GM18861 (cell line): ENCODE results near the gene TCIRG1.

Experiments
- ATAC-seq: cut with Tn5 transposase; IDR thresholded peaks from one replicate; pipeline ENCODE4 v1.9.1; 2021; ENCODE audit not compliant: unreplicated experiment

TCIRG1 gene

DNA sequence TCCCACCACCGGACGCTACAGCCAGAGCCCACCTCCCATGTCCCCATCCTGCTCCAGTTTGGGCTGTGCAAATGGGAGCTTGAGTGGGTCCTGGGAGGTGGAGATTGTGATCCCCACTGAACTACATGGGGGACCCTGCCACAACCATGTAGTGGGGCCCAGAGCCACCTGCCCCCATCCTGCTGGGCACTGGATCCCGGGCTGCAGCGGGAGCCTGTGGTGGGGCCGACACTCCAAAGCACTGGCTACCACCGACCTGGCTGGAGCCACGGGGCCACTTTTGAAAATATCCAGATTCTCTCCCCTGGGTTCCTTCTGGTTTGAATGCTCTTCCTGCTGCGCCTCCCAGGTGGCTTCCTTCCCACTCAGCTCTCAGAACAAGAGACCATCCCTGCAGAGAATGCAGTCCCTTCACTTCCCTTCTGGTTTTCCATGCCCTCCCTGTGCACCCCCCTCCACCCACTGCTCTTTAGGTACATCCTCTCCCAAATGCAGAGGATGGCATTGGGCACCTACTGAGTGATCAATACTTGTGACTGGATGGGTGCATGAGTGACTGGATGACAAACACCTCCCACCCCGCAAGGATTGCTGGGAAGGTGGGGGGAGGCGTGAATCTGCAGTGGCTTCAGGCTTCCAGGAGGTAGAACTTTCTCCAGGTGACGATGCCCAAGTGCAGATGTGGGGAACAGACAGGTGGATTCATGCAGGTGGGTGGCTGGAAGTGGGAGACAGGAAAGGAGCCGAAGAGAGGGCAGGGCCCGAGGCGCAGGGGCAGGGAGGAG is 34.1 kb upstream of the TCIRG1 start:
- ATAC-seq, result no peak

DNA sequence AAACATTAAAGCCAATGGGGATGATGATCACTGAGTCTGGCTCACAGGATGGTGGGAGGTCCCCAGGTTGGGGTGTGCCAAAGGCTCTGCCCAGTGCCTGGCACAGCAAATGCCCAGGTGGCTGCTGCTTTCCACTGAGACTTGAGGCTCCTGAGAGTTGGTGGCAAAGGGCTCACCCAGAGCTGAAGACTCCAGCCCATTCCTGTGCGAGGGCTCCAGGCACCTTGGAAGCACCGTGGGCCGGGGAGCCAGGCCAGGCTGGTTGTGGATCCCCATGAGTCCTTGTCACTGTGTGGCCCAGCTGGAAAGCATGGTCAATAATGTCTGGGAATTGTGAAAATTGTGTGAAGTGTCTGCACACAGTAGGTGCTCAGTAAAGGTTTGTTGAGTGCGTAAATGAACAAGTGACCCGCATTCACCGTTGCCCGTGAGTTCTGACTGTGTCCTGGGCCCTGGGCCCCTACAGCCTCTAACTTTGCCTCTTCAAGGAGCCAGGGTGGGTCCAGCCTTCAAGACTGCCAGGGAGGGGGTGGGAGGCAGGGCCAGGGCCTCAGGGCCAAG is 32.1 kb upstream of the TCIRG1 start:
- ATAC-seq, result no peak

DNA sequence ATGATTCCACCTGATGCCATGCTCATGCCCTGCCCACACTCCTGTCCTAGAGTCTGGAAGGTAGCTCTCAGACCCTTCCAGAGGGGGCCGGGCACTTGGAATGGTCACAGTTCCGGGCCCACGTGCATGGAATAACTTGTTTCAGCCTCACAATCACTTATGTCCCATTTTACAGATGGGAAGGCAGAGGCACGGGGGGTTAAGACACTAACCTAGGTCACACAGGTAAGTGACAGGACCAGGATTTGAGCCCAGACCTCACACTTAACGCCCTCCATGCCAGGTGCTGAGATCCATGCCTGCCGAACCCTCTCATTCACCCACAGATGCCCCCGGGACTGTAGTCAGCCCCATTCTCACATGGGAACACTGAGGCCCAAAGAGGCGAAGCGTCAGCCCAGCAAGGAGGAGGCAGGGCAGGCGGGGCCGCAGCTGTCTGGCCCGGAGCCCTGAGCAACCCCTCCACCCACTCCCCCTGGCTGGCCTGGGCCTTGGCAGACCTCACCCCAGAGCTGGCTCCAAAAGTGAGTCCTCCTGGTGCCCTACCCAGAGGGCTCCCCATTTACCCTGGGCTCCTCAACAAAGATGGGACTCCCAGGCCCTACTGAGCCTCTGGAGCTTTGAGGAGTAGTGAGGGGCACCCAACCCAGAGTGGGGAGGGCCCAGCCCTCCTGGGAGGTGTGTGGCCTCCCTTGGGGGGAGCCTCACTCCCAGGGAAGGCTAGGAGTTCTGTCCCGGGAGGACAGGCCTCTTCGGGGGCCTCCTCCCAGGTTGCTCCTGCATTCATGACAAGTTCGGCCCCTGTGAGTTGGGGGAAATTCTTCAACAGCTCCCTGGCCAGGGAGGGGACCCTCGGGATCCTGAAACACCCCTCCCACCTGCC is 31.1 kb upstream of the TCIRG1 start:
- no peak for ATAC-seq

DNA sequence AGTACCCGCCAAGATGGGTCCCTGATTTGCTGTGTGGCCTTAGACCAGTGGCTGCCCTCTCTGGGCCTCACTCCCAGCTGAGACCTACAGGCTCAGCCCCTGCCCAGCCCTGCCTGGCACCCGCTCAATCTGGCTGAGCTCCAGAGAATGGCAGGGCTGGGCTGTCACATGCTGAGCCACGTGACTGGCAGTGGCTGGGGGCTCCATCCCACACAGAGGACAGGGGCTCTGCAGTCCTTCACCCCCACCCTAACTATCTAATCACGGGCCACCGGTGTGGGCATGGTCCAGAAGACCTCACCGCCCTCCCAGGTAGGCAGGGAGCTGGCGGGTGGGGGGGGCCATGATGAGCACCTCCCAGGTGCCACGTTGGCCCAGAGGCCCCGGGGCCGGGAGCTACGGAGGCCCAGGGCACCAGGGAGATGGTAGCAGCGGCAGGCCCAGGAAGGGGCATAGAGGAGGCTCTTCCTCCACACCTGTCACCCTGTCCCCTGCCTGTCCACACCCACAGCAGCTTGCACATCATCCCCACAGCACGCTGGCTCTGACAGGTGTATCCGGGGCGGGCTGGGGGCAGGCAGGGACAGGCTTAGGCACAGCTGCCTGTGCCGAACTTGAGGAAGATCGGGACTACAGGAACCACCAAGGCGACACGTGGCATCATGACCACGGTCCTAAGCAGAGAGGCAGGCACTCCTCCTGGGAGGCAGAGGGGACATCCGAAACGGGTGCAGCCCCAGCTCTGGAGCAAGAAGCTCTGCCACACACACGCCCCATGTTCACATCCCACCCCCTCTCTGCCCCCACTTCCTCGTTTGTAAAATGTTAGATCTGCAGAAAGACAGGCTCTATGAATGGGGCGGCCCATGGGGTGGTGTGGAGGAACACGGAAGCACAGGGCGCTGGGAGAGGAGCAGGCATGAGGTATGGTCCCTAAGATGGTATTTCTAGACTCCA is 30.2 kb upstream of the TCIRG1 start:
- no peak for ATAC-seq

DNA sequence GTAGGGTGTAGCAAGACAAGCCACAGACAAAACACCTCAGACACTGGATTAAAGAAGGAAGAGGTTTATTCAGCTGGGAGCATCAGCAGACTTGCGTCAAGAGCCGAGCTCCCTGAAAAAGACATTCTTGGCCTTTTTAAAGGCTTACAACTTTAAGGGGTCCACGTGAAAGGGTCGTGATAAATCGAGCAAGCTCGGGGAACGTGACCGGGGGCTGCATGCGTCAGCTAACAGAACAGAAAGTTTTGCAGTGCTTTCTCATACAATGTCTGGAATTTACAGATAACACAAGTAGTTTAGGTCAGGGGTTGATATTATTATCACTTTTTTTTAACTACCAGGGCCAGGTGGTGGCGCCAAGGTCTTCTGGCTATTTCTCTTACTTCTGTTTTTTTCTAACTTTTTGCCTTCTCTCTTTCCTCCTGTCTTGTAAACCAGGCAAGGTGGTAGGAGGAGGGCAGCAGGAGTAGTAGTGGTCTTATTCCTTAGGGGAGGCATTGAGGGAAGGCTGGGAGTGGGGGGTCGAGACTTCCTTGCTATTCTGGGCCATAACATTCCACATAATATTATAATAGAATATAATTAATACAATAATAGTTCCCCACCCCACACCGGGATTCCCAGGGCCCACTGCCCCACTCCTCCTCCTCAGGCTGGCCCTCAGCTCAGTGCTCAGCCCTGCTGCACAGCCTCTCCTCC is 29.3 kb upstream of the TCIRG1 start:
- ATAC-seq, result no peak

DNA sequence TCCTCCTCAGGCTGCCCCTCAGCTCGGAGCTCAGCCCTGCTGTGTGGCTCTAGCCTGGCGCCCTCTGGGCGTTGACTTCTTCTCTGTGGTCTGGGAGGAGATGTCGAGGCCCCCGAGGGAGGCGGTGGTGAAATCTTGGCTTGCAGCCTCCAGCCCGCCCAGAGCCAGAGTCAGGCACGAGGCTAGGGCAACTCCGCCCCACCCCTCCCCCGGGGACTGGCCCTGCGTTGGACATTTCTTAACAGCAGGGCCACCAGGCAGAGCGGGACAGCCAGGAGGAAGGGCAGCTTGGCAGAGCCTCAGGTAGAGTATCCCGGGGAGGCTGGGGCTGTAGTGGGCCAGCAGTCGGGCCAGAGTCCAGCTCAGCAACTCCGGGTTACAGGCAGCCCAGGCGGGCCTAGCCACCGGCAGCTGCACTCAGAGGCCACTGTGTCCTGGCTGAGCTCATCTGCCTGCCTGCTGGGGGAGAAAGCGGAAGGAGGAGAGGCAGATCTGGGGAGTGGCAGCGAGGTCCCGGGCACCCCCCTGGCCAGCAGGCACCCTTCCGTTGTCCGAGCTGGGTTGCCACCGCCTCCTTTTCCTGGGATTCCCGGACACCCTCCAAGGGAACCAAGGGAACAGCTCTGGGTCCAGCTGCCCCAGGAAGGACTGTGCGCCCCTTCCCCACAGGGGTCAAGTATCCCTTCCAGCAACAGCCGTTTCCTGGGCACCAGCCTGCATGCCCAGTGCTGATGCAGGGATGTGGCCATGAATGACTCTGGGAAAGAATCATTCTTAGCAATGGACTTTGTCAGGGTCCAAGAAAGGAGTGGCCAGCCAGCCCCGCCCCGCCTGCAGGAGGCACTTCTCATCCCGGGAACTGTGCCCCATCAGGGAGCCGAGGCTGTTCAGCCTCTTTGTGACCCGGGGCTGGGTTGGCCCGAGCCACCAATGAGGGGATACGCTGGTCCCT is 28.5 kb upstream of the TCIRG1 start, which contains the start of gene ALDH3B1:
ALDH3B1 (plus strand) TSS at position 238 of the 952 bp plus-strand sequence. CDS start 4,971 bp downstream, outside the sequence.
- ATAC-seq, result no peak

DNA sequence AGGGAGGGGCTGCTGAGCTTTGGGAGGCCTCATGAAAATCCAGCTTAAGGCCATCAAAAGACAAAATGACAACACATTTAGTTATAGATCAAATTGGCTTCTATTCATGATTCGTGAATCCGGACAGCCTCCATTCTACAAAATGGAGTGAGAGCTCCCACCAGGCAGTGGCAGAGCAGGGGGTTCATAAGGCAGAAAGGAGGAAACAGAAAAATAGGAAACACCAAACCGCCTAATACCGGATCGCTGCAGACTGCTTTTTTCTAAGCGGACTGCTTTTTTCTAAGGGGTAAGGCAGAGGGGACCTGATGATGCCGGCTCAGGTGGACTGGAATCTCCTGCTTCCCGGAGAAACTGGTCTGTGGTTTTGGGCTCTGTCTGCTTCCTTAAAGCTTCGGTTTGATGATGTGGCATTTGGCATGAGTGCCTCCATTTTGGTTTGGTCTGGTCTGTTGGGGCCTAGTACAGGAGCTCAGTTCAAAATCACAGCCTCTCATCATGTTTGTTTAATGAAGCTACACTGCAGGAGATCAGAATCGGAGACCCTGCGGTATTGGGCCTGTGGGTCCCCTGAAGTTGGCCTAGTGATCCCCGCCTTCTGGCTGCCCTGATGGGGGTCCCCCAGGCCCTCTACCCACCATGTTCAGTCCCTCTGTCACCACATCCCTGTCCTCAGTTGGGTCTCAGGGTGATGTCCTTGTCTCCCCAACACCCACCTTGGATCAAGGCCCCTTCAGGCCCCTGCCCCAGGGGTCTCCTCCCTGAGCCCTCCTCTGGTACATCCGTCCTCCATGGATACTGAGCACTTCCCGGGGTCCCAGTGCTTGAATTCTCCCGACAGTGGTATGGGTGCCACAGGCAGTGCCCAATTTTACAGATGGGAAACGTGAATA is 27.5 kb upstream of the TCIRG1 start:
- ATAC-seq, result no peak

DNA sequence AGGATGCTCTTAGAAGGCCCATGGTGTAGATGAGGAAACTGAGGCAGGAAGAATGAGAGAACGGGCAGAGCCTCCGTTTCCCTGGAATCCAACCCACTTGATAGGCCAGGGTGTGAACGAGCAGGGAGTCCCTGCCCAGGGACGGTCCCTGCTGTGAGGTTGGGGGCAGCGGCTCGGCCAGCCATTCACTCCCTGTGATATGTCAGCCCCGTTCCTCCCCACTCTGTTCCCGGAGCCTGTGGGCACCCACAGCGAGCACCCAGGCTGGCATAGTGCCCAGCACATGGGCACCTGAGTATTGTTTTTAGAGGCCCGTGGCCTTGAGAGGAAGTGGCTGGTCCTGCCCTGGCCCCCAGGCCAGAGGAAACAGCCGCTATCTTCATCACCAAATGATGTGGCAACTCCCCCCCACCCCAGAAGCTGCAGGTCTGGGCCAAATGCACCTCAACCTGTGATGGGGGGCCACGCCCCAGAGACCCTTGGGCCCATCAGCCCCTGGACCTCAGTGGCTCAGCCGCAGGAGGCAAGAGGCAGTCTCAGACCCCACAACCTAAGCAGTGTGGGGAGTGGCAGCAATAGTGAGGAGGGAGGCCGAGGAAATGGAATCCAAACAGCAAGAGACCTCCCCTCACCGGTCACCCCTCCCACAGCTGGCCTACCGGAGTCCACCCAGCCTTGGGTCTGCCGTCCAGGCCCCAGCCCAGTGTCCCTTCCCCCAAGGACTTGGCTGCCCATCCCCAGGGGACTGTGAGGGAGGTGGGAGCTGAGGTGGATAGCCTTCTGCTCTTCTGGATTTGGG is 26.6 kb upstream of the TCIRG1 start:
- no peak for ATAC-seq

DNA sequence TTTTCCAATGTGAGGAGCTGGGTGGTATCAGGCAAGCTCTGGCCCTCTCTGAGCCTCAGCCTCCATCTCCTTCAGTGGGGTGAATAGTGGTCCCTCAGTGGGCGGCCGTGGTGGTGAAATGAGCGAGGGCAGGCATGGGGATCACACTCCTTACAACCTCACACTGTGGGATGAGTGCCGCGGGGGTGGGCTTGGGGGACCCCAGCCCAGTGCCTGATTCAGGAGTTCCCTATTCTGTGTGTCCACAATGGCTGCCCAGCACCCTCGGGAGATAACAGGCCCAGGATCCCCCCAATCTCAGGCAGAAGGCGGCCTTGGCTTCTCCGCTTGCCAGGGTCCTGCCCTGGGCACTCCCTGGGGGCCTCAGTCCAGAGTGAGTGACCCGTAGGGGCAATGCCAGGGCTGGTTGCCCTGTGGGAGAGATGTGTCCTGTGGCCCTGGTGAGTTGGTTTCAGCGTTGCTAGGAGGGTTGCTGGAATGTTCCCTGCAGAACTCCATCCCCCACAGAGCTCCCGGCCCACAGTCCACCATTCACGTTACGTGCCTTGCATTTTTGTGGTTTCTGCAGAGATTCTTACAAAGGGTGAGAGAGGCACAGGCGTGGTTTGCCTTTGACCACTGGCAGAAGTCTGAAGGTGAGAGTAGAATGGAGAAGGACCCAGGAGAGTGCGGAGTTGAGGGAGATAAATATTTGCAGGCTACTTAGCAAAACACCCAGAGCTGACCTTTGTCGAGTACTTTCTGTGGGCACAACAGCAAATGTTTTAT is 25.8 kb upstream of the TCIRG1 start:
- no peak for ATAC-seq

DNA sequence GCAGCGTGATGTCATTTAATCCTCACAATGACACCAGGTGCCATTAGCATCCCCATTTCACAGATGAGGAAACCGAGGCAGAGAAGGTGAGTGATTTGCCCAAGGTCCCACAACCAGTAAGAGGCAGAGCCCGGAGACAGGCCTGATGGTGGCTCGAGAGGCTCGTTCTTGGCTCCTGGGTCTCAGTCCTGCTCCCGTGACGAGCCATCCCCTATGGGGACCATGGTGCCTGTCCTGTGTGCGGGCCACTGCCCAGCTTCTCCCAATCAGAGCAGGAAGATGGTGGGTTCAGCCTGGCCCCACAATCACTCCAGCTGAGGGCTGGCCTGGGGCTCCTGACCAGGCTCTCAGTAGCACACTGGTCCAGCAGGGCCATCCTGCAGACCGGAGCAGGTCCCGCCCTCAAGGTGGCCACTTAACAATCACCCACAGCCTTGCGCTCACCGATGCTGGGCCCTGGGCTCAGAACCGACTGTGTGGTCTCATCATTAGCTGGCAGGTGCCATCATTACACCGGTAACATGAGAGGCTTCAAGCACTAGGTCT is 25.1 kb upstream of the TCIRG1 start:
- no peak for ATAC-seq

DNA sequence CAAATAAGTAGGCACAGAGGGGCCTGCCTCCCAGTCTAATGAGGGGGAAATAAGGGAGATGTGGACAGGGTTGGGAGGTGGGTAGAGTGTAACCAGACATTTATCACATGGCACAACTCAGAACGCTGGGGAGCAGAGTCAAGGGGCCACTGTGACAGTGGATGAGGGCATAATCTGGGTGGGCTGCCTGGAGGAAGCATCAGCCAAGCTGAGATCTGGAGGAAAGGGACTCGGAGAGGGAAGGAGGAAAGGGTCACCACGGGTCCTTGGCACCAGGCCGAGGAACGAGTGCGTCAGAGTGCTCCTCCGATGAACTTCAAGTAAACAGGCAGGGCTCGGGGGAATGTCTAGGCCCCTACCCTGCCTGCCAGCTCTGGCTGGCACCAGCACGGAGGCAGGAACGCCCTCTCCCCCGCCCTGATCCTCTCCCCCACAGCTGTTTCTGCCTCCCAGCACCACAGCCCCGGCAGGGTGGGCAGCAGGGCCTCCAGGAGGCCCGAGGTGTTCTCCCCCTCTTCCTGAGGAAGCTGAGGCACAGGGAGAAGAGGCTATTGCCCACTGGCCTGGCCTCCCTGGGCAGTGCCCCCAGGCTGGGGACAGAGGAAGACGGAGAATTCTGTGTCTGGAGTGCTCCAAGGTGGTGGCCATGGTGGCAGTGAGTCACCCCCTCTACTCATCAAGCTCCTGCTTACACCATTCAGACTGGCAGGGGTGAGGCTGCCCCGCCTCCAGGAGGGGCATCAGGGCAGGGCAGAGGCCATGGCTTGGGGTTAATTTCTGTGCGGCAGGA is 24.5 kb upstream of the TCIRG1 start:
- no peak for ATAC-seq

DNA sequence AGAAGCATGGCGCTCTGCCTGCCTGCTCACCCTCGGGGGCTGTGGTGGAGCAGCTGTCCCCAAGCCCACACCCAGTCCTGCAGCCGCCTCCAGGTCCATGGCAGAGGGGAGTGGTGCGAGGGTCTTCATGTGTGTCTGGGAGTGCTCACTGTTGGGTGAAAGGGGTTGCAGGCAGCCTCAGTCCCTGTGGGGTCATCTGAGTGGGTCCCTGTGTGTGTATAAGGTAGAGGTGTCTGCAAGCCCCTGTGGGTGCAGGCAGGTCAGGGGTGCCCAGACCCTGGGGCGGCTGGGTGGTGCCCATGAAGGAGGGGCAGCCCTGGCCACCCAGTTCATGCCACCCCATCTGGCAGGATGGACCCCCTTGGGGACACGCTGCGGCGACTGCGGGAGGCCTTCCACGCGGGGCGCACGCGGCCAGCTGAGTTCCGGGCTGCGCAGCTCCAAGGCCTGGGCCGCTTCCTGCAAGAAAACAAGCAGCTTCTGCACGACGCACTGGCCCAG is 23.8 kb upstream of the TCIRG1 start:
- no peak for ATAC-seq

DNA sequence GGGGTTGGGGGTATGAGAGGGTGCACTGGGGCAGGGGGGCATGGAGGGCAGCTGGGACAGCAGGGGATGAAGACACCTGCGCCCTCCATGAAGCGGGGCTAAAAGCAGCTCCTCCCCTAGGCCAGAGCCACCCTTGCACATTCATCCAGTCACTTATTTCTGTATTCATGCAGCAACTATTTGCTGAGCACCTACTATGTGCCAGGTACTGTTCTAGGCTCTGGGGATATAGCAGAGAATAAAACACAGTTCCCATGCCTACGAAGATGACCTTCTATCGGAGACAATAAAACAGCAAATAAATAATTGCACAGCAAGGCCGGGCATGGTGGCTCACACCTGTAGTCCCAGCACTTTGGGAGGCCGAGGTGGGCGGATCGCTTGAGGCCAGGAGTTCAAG is 23.4 kb upstream of the TCIRG1 start:
- ATAC-seq, result no peak

DNA sequence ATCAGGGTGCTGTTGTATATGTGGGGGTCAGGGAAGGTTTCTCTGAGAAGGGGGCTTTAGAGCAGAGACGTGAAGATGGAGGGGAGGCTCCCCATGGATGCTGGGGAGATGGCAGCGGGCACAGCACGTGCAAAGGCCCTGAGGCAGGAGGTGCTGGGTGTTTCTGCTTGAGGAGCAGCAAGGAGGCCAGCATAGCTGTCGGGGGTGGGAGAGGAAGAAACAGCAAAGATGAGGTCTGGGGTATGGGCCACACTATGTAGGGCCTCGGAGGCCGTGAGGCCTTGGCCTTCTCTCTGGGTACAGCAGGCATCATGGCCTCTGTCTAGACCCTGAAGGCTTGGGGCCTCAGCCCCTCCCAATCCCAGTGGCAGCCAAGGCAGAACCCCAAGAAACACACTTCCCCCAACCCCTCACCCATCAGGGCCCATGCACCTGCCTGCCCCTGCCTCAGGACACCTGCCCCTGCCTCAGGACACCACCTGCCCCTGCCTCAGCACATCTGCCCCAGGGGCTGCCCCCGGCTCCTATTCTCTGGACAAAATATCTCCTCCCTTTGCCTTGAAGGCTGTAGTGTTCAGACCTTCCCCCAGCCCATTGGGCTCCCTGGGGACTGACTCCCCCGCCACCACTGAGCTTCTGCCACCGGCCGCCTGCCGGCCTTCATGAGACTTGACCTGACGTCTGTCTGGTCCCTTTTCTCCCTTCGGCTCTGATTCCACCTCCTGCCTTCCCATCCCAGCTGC is 22.5 kb upstream of the TCIRG1 start:
- ATAC-seq, result no peak
